WTC11 (cell line): ENCODE data around the gene NFATC1. TPM values are rescaled to one million over a fixed set of nuclear protein-coding genes. Genes with fewer than 3 reads are reported as not detected.

Experiments used
- ATAC-seq: fragments of 200-7000 bp; cut with Tn5 transposase; 2 replicates; pipeline ENCODE4 v1.10.0; 2021; ENCODE audit warnings: mild to moderate bottlenecking, moderate library complexity
- CTCF ChIA-PET: fragments of 300-600 bp; sonication (Branson Sonifier 250); formaldehyde crosslinking; loops from one replicate; lab custom pipeline; 2021; ENCODE audit warnings: antibody characterized with exemption; lab: Charles Lee
- POLR2A ChIA-PET: fragments of 350-600 bp; sonication (Branson Sonifier 250); formaldehyde crosslinking; loops from one replicate; lab custom pipeline; 2021; ENCODE audit warnings: antibody characterized with exemption; lab: Charles Lee
- DNase-seq: peaks from one replicate; pipeline ENCODE4 v3.0.0; 2021; ENCODE audit warnings: low spot score
- H3K27ac Mint-ChIP-seq: 2 replicates; pipeline ENCODE4 v1.8.0; 2021; ENCODE audit warnings: mixed read lengths
- H3K27me3 Mint-ChIP-seq: 2 replicates; pipeline ENCODE4 v1.8.0; 2021; ENCODE audit warnings: low read depth, mild to moderate bottlenecking, moderate library complexity, mixed read lengths
- H3K36me3 Mint-ChIP-seq: 2 replicates; pipeline ENCODE4 v1.8.0; 2021; ENCODE audit warnings: mixed read lengths
- H3K4me1 Mint-ChIP-seq: 2 replicates; pipeline ENCODE4 v1.8.0; 2022; ENCODE audit warnings: mixed read lengths
- H3K4me3 Mint-ChIP-seq: 2 replicates; pipeline ENCODE4 v1.8.0; 2021; ENCODE audit warnings: mild to moderate bottlenecking, moderate library complexity, mixed read lengths
- H3K9me3 Mint-ChIP-seq: 2 replicates; pipeline ENCODE4 v1.8.0; 2021; ENCODE audit warnings: mixed read lengths
- ARID4B ChIP-seq: sonication (generic); formaldehyde crosslinking; IDR thresholded peaks from 2 replicates; pipeline ENCODE4 v1.8.0; 2023; ENCODE audit warnings: missing genetic modification reagents, mild to moderate bottlenecking, borderline replicate concordance
- FOXJ3 ChIP-seq: sonication (generic); formaldehyde crosslinking; IDR thresholded peaks from 2 replicates; pipeline ENCODE4 v1.9.0; 2021; ENCODE audit warnings: missing genetic modification reagents, mild to moderate bottlenecking, borderline replicate concordance
- FOXK1 ChIP-seq: sonication (generic); formaldehyde crosslinking; IDR thresholded peaks from 2 replicates; pipeline ENCODE4 v1.8.0; 2022; ENCODE audit warnings: mild to moderate bottlenecking, moderate library complexity, missing genetic modification reagents
- GABPB1 ChIP-seq: sonication (generic); formaldehyde crosslinking; IDR thresholded peaks from 2 replicates; pipeline ENCODE4 v1.8.1; 2023; ENCODE audit warnings: mild to moderate bottlenecking, missing genetic modification reagents
- GTF2I ChIP-seq: fragments of 250-450 bp; sonication (Bioruptor Pico); conservative IDR thresholded peaks from 2 replicates; pipeline ENCODE4 v1.4.0; 2021; ENCODE audit warnings: mild to moderate bottlenecking
- IRF2 ChIP-seq: sonication (generic); formaldehyde crosslinking; IDR thresholded peaks from 2 replicates; pipeline ENCODE4 v1.8.0; 2022; ENCODE audit warnings: low read depth, missing genetic modification reagents, borderline replicate concordance
- MLX ChIP-seq: sonication (generic); formaldehyde crosslinking; IDR thresholded peaks from 2 replicates; pipeline ENCODE4 v1.8.1; 2023; ENCODE audit warnings: mild to moderate bottlenecking, missing genetic modification reagents, moderate library complexity
- NFE2L1 ChIP-seq: sonication (generic); formaldehyde crosslinking; IDR thresholded peaks from 2 replicates; pipeline ENCODE4 v1.8.1; 2023; ENCODE audit warnings: missing genetic modification reagents
- OVOL2 ChIP-seq: fragments of 250-450 bp; sonication (Bioruptor Pico); IDR thresholded peaks from 2 replicates; pipeline ENCODE4 v1.9.0; 2021; ENCODE audit warnings: mild to moderate bottlenecking, borderline replicate concordance
- RELA ChIP-seq: sonication (generic); formaldehyde crosslinking; IDR thresholded peaks from 2 replicates; pipeline ENCODE4 v1.8.1; 2022; ENCODE audit warnings: missing genetic modification reagents, mild to moderate bottlenecking, borderline replicate concordance
- SMAD3 ChIP-seq: sonication (generic); formaldehyde crosslinking; IDR thresholded peaks from 2 replicates; pipeline ENCODE4 v1.8.0; 2022; ENCODE audit warnings: missing genetic modification reagents, mild to moderate bottlenecking, borderline replicate concordance
- SP1 ChIP-seq: sonication (generic); formaldehyde crosslinking; conservative IDR thresholded peaks from 2 replicates; pipeline ENCODE4 v1.8.1; 2022; ENCODE audit warnings: missing genetic modification reagents
- STAT6 ChIP-seq: sonication (generic); formaldehyde crosslinking; conservative IDR thresholded peaks from 2 replicates; pipeline ENCODE4 v1.8.1; 2023; ENCODE audit warnings: mild to moderate bottlenecking, low read depth, missing genetic modification reagents, moderate library complexity
- ZNF138 ChIP-seq: sonication (generic); formaldehyde crosslinking; conservative IDR thresholded peaks from 2 replicates; pipeline ENCODE4 v1.8.1; 2022; ENCODE audit warnings: mild to moderate bottlenecking, moderate library complexity, missing genetic modification reagents
- ZNF532 ChIP-seq: fragments of 250-450 bp; sonication (Bioruptor Pico); IDR thresholded peaks from 2 replicates; pipeline ENCODE4 v1.9.0; 2021; ENCODE audit warnings: mild to moderate bottlenecking, borderline replicate concordance
- ZSCAN18 ChIP-seq: fragments of 250-450 bp; sonication (Bioruptor Pico); IDR thresholded peaks from 2 replicates; pipeline ENCODE4 v2.1.2; 2022; ENCODE audit warnings: mild to moderate bottlenecking, moderate library complexity
- total RNA-seq: library from RNA; stranded (reverse); gene quantifications from 3 replicates; pipeline ENCODE4 v1.2.3, GENCODE V29; 2021

Gene NFATC1
- total RNA-seq, 1 experiment from 2014 or later = 20.2 TPM

GRCh38 chr18:79371561-79372121 is 24.1 kb upstream of the NFATC1 start:
- ATAC-seq (no peak), DNase-seq (no peak)
- Mint-ChIP-seq H3K4me1 (no peaks in the 10 kb centered on the region), H3K27ac (no peak overlapping the region), H3K9me3 (no peaks in the 10 kb centered on the region), H3K4me3 (no peak overlapping the region), H3K27me3 (no peaks in the 10 kb centered on the region), H3K36me3 (0 out of 2 replicates have a peak, but pooled peaks cover 6% of the 10 kb centered on the region)
- ChIA-PET POLR2A (no interaction called here), CTCF (no interaction called here)
- no peak for TF ChIP-seq GTF2I (CRISPR knock-in tag)
- TF ChIP-seq MLX = no peak
- TF ChIP-seq ZSCAN18 (CRISPR knock-in tag) = no peak
- TF ChIP-seq FOXJ3 (CRISPR knock-in tag) = no peak
- no peak for TF ChIP-seq STAT6 (CRISPR knock-in tag)
- no peak for TF ChIP-seq RELA (CRISPR knock-in tag)
- TF ChIP-seq SP1 (CRISPR knock-in tag) = no peak
- TF ChIP-seq OVOL2 = no peak
- no peak for TF ChIP-seq ARID4B (CRISPR knock-in tag)
- TF ChIP-seq GABPB1 (CRISPR knock-in tag) = no peak

GRCh38 chr18:79372461-79372860 is 23.3 kb upstream of the NFATC1 start:
- Mint-ChIP-seq H3K27ac (no peak overlapping the region), H3K9me3 (no peaks in the 10 kb centered on the region), H3K4me1 (no peaks in the 10 kb centered on the region), H3K4me3 (no peak overlapping the region), H3K27me3 (no peaks in the 10 kb centered on the region), H3K36me3 (0 out of 2 replicates have a peak, but pooled peaks cover 6% of the 10 kb centered on the region)
- DNase-seq (no peak), ATAC-seq (no peak)
- CTCF ChIA-PET = interaction anchor here (0.8 kb wide), 1 partner anchor 273 kb away, joined by 3 read pairs; no protein-coding TSS in a partner anchor
- POLR2A ChIA-PET = no interaction called here
- no peak for TF ChIP-seq ZNF532 (CRISPR knock-in tag)
- TF ChIP-seq IRF2 = no peak
- TF ChIP-seq SMAD3 (CRISPR knock-in tag) = no peak
- no peak for TF ChIP-seq ARID4B (CRISPR knock-in tag)
- TF ChIP-seq FOXK1 = no peak
- no peak for TF ChIP-seq ZNF138 (CRISPR knock-in tag)
- no peak for TF ChIP-seq NFE2L1
